H9 (cell line): ENCODE data around the gene LETM1. TPM values are rescaled to one million over a fixed set of nuclear protein-coding genes. Genes with fewer than 3 reads are reported as not detected.

ENCODE experiments used
- DNase-seq: peaks from one replicate; pipeline ENCODE4 v3.0.0-alpha.2; 2017
- H2AFZ ChIP-seq: one replicate; pipeline ENCODE4 v1.6.1; 2013; ENCODE audit warnings: mild to moderate bottlenecking, low read length, control low read depth, moderate library complexity
- H2AK5ac ChIP-seq: 2 replicates; pipeline ENCODE4 v1.6.1; 2013; ENCODE audit warnings: low read length, control low read depth, mixed read lengths; ENCODE audit not compliant: insufficient read length
- H2BK120ac ChIP-seq: one replicate; pipeline ENCODE4 v1.6.1; 2013; ENCODE audit warnings: low read depth, mild to moderate bottlenecking, low read length, control low read depth, inconsistent platforms; ENCODE audit not compliant: poor library complexity, severe bottlenecking
- H2BK12ac ChIP-seq: 2 replicates; pipeline ENCODE4 v1.6.1; 2013; ENCODE audit warnings: low read length, control low read depth, mixed read lengths, low read depth; ENCODE audit not compliant: insufficient read length
- H2BK15ac ChIP-seq: 2 replicates; pipeline ENCODE4 v1.6.1; 2013; ENCODE audit warnings: low read depth, low read length, control low read depth
- H2BK20ac ChIP-seq: one replicate; pipeline ENCODE4 v1.6.1; 2013; ENCODE audit warnings: low read depth, mild to moderate bottlenecking, low read length, control low read depth, inconsistent platforms; ENCODE audit not compliant: poor library complexity, severe bottlenecking
- H2BK5ac ChIP-seq: 2 replicates; pipeline ENCODE4 v1.6.1; 2013; ENCODE audit warnings: low read length, control low read depth, mixed read lengths; ENCODE audit not compliant: insufficient read length
- H3K14ac ChIP-seq: 2 replicates; pipeline ENCODE4 v1.6.1; 2013; ENCODE audit warnings: low read length, control low read depth; ENCODE audit not compliant: insufficient read depth
- H3K18ac ChIP-seq: 2 replicates; pipeline ENCODE4 v1.6.1; 2013; ENCODE audit warnings: low read depth, mild to moderate bottlenecking, mixed read lengths, low read length, control low read depth; ENCODE audit not compliant: insufficient read length
- H3K23ac ChIP-seq: 2 replicates; pipeline ENCODE4 v1.6.1; 2013; ENCODE audit warnings: low read length, control low read depth, mixed read lengths, low read depth; ENCODE audit not compliant: insufficient read length
- H3K23me2 ChIP-seq: 2 replicates; pipeline ENCODE4 v1.6.1; 2013; ENCODE audit warnings: low read depth, mild to moderate bottlenecking, mixed read lengths, low read length, control low read depth; ENCODE audit not compliant: insufficient read length, poor library complexity, severe bottlenecking
- H3K27ac ChIP-seq: 2 replicates; pipeline ENCODE4 v1.5.1; 2013; ENCODE audit warnings: low read length, control low read depth, mixed read lengths, low read depth; ENCODE audit not compliant: insufficient read length
- H3K27me3 ChIP-seq: 2 replicates; pipeline ENCODE4 v1.6.1; 2013; ENCODE audit warnings: low read length, control low read depth, inconsistent platforms; ENCODE audit not compliant: insufficient read depth
- H3K4ac ChIP-seq: 2 replicates; pipeline ENCODE4 v1.6.1; 2013; ENCODE audit warnings: low read depth, mild to moderate bottlenecking, control low read depth, inconsistent platforms, low read length, moderate library complexity
- H3K4me1 ChIP-seq: 2 replicates; pipeline ENCODE4 v1.6.1; 2013; ENCODE audit warnings: low read length, control low read depth, inconsistent platforms; ENCODE audit not compliant: insufficient read depth
- H3K4me2 ChIP-seq: 2 replicates; pipeline ENCODE4 v1.6.1; 2013; ENCODE audit warnings: low read length, control low read depth, mixed read lengths; ENCODE audit not compliant: insufficient read length, insufficient read depth
- H3K56ac ChIP-seq: 2 replicates; pipeline ENCODE4 v1.6.1; 2013; ENCODE audit warnings: low read depth, mild to moderate bottlenecking, mixed read lengths, low read length, control low read depth; ENCODE audit not compliant: insufficient read length
- H3K79me1 ChIP-seq: 2 replicates; pipeline ENCODE4 v1.6.1; 2013; ENCODE audit warnings: low read depth, mild to moderate bottlenecking, moderate library complexity, low read length, control low read depth, inconsistent platforms; ENCODE audit not compliant: insufficient read depth, poor library complexity, severe bottlenecking
- H3K79me2 ChIP-seq: 2 replicates; pipeline ENCODE4 v1.6.1; 2013; ENCODE audit warnings: low read length, control low read depth, inconsistent platforms; ENCODE audit not compliant: insufficient read depth
- H3K9ac ChIP-seq: 2 replicates; pipeline ENCODE4 v1.6.1; 2013; ENCODE audit warnings: low read length, control low read depth, mixed read lengths; ENCODE audit not compliant: insufficient read length; ENCODE audit errors: extremely low read depth
- H3K9me3 ChIP-seq: one replicate; pipeline ENCODE4 v1.6.1; 2013; ENCODE audit warnings: low read depth, low read length, inconsistent platforms; ENCODE audit not compliant: control insufficient read depth
- H3T11ph ChIP-seq: one replicate; pipeline ENCODE4 v1.6.1; 2013; ENCODE audit warnings: mild to moderate bottlenecking, low read length, control low read depth, inconsistent platforms
- H4K20me1 ChIP-seq: one replicate; pipeline ENCODE4 v1.6.1; 2013; ENCODE audit not compliant: control insufficient read depth, insufficient read length, insufficient read depth
- H4K5ac ChIP-seq: 2 replicates; pipeline ENCODE4 v1.6.1; 2013; ENCODE audit warnings: low read depth, mild to moderate bottlenecking, mixed read lengths, low read length, control low read depth; ENCODE audit not compliant: insufficient read length
- H4K8ac ChIP-seq: replicated peaks from 2 replicates; pipeline ENCODE4 v1.6.1; 2013; ENCODE audit warnings: low read length, control low read depth, mixed read lengths, low read depth; ENCODE audit not compliant: insufficient read length
- H4K91ac ChIP-seq: 2 replicates; pipeline ENCODE4 v1.6.1; 2013; ENCODE audit warnings: low read depth, mild to moderate bottlenecking, moderate library complexity, mixed read lengths, low read length, control low read depth; ENCODE audit not compliant: insufficient read length
- H3K27ac Mint-ChIP-seq, 3 experiments: 2 replicates in 2 of 3; 3 replicates in 1 of 3; pipeline ENCODE4 v1.8.0; 2020 to 2021; ENCODE audit warnings: mixed read lengths in 3 of 3, mild to moderate bottlenecking in 1 of 3, moderate library complexity in 1 of 3
- H3K27me3 Mint-ChIP-seq: 2 replicates; pipeline ENCODE4 v1.8.0; 2021; ENCODE audit warnings: low read depth, mild to moderate bottlenecking, moderate library complexity, mixed read lengths
- H3K36me3 Mint-ChIP-seq, 3 experiments: 2 replicates in 2 of 3; 3 replicates in 1 of 3; pipeline ENCODE4 v1.8.0; 2020 to 2021; ENCODE audit warnings: low read depth in 3 of 3, mixed read lengths in 3 of 3; ENCODE audit not compliant: insufficient read depth in 1 of 3
- H3K4me1 Mint-ChIP-seq, 2 experiments: 2 replicates each; pipeline ENCODE4 v1.8.0; 2020; ENCODE audit warnings: mixed read lengths in 2 of 2
- H3K4me3 Mint-ChIP-seq, 2 experiments: 2 replicates in 1 of 2; 3 replicates in 1 of 2; pipeline ENCODE4 v1.8.0; 2020 to 2021; ENCODE audit warnings: mild to moderate bottlenecking in 2 of 2, mixed read lengths in 2 of 2, moderate library complexity in 1 of 2
- H3K9me3 Mint-ChIP-seq, 2 experiments: 2 replicates in 1 of 2; 3 replicates in 1 of 2; pipeline ENCODE4 v1.8.0; 2020; ENCODE audit warnings: mild to moderate bottlenecking in 2 of 2, mixed read lengths in 2 of 2, moderate library complexity in 1 of 2
- WGBS: extraction: QIAGEN DNeasy Blood & Tissue Kit; methylation state at CpG from one replicate; pipeline ENCODE4 v1.1.7; 2013; ENCODE audit warnings: missing lambda C conversion rate, low lambda C conversion rate, mixed read lengths; ENCODE audit not compliant: insufficient read length; ENCODE audit errors: extremely low coverage; 5-methylcytosine and 5-hydroxymethylcytosine counted together
- total RNA-seq: library from RNA; stranded (reverse); gene quantifications from 2 replicates; pipeline ENCODE4 v1.2.1, GENCODE V29; 2021
- TF ChIP-seq, protein P1 (sequence below): fragments of 200-600 bp; sonication (generic); conservative IDR thresholded peaks from 3 replicates; pipeline ENCODE4 v1.8.0; 2021; ENCODE audit warnings: antibody characterized with exemption, mild to moderate bottlenecking

Gene LETM1
- total RNA-seq, 1 experiment from 2014 or later, result 43.4 TPM

DNA sequence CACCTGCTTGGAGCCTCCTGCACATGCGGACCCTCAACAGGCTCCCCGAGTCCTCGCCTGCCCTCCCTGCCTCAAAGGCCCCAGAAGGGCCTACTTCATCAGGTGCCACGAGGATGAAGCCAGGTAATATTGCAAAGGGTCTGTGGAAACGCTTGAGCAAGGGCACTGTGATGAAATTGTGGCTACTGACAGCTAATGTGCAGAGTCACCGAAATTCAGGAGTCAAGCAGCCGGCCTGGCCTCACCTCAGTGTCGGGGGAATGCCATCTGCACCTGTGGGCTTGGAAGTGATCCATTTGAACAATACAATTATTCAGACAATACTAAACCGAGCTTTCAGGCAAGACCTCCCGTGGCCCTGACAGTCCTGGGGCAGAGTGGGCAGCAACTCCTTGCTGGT, 66.0 kb downstream of the LETM1 start:
- Mint-ChIP-seq H3K4me1 (peaks cover 13 to 19% of the 10 kb centered on the region in 2 experiments), H3K27ac (no peak overlapping the region; a peak in 1 of 7 replicates), H3K36me3 (no peaks in the 10 kb centered on the region), H3K27me3 (peaks cover 35% of the 10 kb centered on the region), H3K9me3 (no peaks in the 10 kb centered on the region), H3K4me3 (no peak overlapping the region)
- Histone ChIP-seq H3K23me2 (peaks cover 7% of the 10 kb centered on the region), H3K9ac (no peak overlapping the region), H3K14ac (no peak overlapping the region), H2AFZ (no peak overlapping the region), H3K79me2 (no peaks in the 10 kb centered on the region), H2AK5ac (no peak overlapping the region), H2BK15ac (no peak overlapping the region), H4K8ac (no peak overlapping the region), H3K4me2 (no peak overlapping the region), H4K91ac (no peak overlapping the region), H3K56ac (no peak overlapping the region), H2BK12ac (no peak overlapping the region), H4K20me1 (no peaks in the 10 kb centered on the region), H2BK20ac (no peak overlapping the region), H2BK120ac (no peak overlapping the region), H2BK5ac (no peak overlapping the region), H3K18ac (no peak overlapping the region), H3T11ph (no peak overlapping the region), H3K4ac (no peak overlapping the region), H3K9me3 (no peaks in the 10 kb centered on the region), H3K27me3 (peaks cover 2% of the 10 kb centered on the region; the same call in 1 of the 2 replicates), H3K23ac (no peak overlapping the region), H3K4me1 (no peaks in the 10 kb centered on the region), H4K5ac (no peak overlapping the region), H3K79me1 (no peaks in the 10 kb centered on the region), H3K27ac (no peak overlapping the region)
- TF ChIP-seq, protein P1, sequence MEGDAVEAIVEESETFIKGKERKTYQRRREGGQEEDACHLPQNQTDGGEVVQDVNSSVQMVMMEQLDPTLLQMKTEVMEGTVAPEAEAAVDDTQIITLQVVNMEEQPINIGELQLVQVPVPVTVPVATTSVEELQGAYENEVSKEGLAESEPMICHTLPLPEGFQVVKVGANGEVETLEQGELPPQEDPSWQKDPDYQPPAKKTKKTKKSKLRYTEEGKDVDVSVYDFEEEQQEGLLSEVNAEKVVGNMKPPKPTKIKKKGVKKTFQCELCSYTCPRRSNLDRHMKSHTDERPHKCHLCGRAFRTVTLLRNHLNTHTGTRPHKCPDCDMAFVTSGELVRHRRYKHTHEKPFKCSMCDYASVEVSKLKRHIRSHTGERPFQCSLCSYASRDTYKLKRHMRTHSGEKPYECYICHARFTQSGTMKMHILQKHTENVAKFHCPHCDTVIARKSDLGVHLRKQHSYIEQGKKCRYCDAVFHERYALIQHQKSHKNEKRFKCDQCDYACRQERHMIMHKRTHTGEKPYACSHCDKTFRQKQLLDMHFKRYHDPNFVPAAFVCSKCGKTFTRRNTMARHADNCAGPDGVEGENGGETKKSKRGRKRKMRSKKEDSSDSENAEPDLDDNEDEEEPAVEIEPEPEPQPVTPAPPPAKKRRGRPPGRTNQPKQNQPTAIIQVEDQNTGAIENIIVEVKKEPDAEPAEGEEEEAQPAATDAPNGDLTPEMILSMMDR, result no peak
- no CpG with 5 or more reads among the region's 10 CpGs for WGBS
- DNase-seq, result no peak
